22Rv1 (cell line): ENCODE measurements around the gene PASK.

Source experiments
- CTCF ChIP-seq: fragments of 450-650 bp; IDR thresholded peaks from 2 replicates; pipeline ENCODE4 v1.5.1; 2017; ENCODE audit warnings: mild to moderate bottlenecking
- ZFX ChIP-seq: fragments of 450-650 bp; IDR thresholded peaks from 2 replicates; pipeline ENCODE4 v1.6.1; 2017; ENCODE audit warnings: antibody characterized with exemption, borderline replicate concordance

DNA sequence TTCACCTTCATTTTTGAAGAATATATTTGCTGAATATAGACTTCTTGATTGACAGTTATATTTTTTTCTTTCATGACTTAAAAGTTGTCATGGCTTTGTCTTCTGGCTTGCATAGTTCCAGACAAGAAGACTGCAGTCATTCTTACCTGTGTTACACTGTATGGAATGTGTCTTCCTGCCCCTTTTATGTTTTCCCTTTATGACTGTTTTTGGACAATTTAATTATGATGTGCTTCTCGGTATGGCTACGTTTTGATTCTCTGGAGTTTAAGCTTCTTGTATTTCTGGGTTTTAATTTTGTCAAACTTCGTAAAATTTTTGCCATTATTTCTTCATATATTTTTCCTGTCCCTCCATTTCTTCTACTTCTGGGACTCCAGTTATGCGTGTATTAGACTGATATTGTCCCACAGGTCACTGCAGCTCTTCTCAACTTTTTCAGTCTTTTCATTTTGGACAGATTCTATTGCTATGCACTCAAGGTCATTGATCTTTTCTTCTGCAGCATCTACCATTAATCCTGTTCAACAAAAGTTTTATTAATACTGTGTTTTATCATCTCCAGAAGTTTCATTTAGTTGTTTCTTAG lies 64.3 kb downstream of the PASK start:
- TF ChIP-seq CTCF = no peak
- TF ChIP-seq ZFX = no peak
